GM12878 (cell line): ENCODE data around the gene PARD6A.

ENCODE experiments used
- CREB1 ChIP-seq: IDR thresholded peaks from 2 replicates; pipeline ENCODE4 v1.6.1; 2012; ENCODE audit warnings: low read depth, mild to moderate bottlenecking, inconsistent platforms
- EP300 ChIP-seq, 2 experiments: fragments of 150-350 bp in 1 of 2; IDR thresholded peaks; 2 replicates each; pipeline ENCODE4 v1.6.1; 2011 to 2012; ENCODE audit warnings: low read depth in 2 of 2, low read length in 2 of 2, borderline replicate concordance in 1 of 2, improper control_type of control experiment in 1 of 2, inconsistent platforms in 1 of 2; ENCODE audit not compliant: control insufficient read depth in 1 of 2
- EZH2 ChIP-seq: IDR thresholded peaks from 2 replicates; pipeline ENCODE4 v1.6.1; 2012; ENCODE audit warnings: low read depth, mild to moderate bottlenecking, control low read depth, inconsistent platforms, low read length, borderline replicate concordance; ENCODE audit not compliant: control insufficient read depth
- MYC ChIP-seq: IDR thresholded peaks from 2 replicates; pipeline ENCODE4 v1.6.1; 2011; ENCODE audit warnings: mild to moderate bottlenecking, low read length, moderate library complexity, inconsistent platforms; ENCODE audit not compliant: insufficient read depth, insufficient replicate concordance, insufficient read length, severe bottlenecking
- NFYB ChIP-seq: IDR thresholded peaks from 2 replicates; pipeline ENCODE4 v1.6.1; 2011; ENCODE audit warnings: low read depth, mild to moderate bottlenecking, low read length, improper control_type of control experiment, moderate library complexity; ENCODE audit not compliant: insufficient read depth
- PBX3 ChIP-seq: IDR thresholded peaks from 2 replicates; pipeline ENCODE4 v1.6.1; 2011; ENCODE audit warnings: mild to moderate bottlenecking, low read depth, low read length, moderate library complexity; ENCODE audit not compliant: insufficient replicate concordance
- POLR2A ChIP-seq: IDR thresholded peaks from 2 replicates; pipeline ENCODE4 v1.6.1; 2011; ENCODE audit warnings: low read depth, mild to moderate bottlenecking, low read length
- RAD21 ChIP-seq: IDR thresholded peaks from 2 replicates; pipeline ENCODE4 v1.6.1; 2011; ENCODE audit warnings: mild to moderate bottlenecking, low read depth, low read length, moderate library complexity; ENCODE audit not compliant: insufficient read depth
- SIX5 ChIP-seq: IDR thresholded peaks from 2 replicates; pipeline ENCODE4 v1.6.1; 2011; ENCODE audit warnings: mild to moderate bottlenecking, low read depth, low read length, moderate library complexity; ENCODE audit not compliant: severe bottlenecking
- SMARCA5 ChIP-seq: fragments of 450-650 bp; IDR thresholded peaks from 2 replicates; pipeline ENCODE4 v1.6.1; 2017; ENCODE audit warnings: mild to moderate bottlenecking
- TAF1 ChIP-seq: IDR thresholded peaks from 2 replicates; pipeline ENCODE4 v1.6.1; 2011; ENCODE audit warnings: mild to moderate bottlenecking, low read depth, low read length, borderline replicate concordance
- TARDBP ChIP-seq: IDR thresholded peaks from 2 replicates; pipeline ENCODE4 v1.6.1; 2016; ENCODE audit warnings: borderline replicate concordance
- TF ChIP-seq, protein P1 (sequence below), 3 experiments: IDR thresholded peaks in 2 of 3; conservative IDR thresholded peaks in 1 of 3; 2 replicates each; pipeline ENCODE4 v1.5.1; 2011; ENCODE audit warnings: low read depth in 3 of 3, low read length in 3 of 3, mild to moderate bottlenecking in 3 of 3, control low read depth in 2 of 3, moderate library complexity in 2 of 3, inconsistent platforms in 1 of 3, mixed read lengths in 1 of 3; ENCODE audit not compliant: control insufficient read depth in 2 of 3, insufficient read depth in 1 of 3; ENCODE audit errors: extremely low read depth in 1 of 3
- TF ChIP-seq, protein P2 (sequence below): IDR thresholded peaks from 2 replicates; pipeline ENCODE4 v1.6.1; 2012; ENCODE audit warnings: low read depth, low read length, improper control_type of control experiment

GRCh38 chr16:67676939-67677338, 16.2 kb downstream of the PARD6A start:
- TF ChIP-seq, protein P1, sequence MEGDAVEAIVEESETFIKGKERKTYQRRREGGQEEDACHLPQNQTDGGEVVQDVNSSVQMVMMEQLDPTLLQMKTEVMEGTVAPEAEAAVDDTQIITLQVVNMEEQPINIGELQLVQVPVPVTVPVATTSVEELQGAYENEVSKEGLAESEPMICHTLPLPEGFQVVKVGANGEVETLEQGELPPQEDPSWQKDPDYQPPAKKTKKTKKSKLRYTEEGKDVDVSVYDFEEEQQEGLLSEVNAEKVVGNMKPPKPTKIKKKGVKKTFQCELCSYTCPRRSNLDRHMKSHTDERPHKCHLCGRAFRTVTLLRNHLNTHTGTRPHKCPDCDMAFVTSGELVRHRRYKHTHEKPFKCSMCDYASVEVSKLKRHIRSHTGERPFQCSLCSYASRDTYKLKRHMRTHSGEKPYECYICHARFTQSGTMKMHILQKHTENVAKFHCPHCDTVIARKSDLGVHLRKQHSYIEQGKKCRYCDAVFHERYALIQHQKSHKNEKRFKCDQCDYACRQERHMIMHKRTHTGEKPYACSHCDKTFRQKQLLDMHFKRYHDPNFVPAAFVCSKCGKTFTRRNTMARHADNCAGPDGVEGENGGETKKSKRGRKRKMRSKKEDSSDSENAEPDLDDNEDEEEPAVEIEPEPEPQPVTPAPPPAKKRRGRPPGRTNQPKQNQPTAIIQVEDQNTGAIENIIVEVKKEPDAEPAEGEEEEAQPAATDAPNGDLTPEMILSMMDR (IDR thresholded peaks at IDR 0.05 in 2 of 3, conservative IDR thresholded peaks at IDR 0.05 in 1 of 3; ENCODE audit: control insufficient read depth in 2 of 3, extremely low read depth in 1 of 3, insufficient read depth in 1 of 3, low read depth in 3 of 3, low read length in 3 of 3), result no peak
- TF ChIP-seq PBX3, result no peak
- TF ChIP-seq NFYB, result no peak
- TF ChIP-seq EP300 (IDR thresholded peaks at IDR 0.05; ENCODE audit: borderline replicate concordance in 1 of 2, control insufficient read depth in 1 of 2, low read depth in 2 of 2, low read length in 2 of 2), result no peak
- TF ChIP-seq SIX5, result no peak
- TF ChIP-seq POLR2A, result no peak
- TF ChIP-seq EZH2, result no peak
- no peak for TF ChIP-seq SMARCA5
- TF ChIP-seq RAD21, result no peak
- TF ChIP-seq, protein P2, sequence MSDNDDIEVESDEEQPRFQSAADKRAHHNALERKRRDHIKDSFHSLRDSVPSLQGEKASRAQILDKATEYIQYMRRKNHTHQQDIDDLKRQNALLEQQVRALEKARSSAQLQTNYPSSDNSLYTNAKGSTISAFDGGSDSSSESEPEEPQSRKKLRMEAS, result no peak
- TF ChIP-seq MYC, result no peak
- TF ChIP-seq TARDBP, result no peak
- no peak for TF ChIP-seq TAF1
- no peak for TF ChIP-seq CREB1
